Kidney capillary endothelial cell (primary cell): ENCODE data around the gene PACRG.

Experiments
- DNase-seq: peaks from one replicate; pipeline ENCODE4 v3.0.0-alpha.2; 2018; ENCODE audit warnings: low spot score

PACRG gene

GRCh38 chr6:162864911-162865310, 137.1 kb downstream of the PACRG start:
- no peak for DNase-seq

DNA sequence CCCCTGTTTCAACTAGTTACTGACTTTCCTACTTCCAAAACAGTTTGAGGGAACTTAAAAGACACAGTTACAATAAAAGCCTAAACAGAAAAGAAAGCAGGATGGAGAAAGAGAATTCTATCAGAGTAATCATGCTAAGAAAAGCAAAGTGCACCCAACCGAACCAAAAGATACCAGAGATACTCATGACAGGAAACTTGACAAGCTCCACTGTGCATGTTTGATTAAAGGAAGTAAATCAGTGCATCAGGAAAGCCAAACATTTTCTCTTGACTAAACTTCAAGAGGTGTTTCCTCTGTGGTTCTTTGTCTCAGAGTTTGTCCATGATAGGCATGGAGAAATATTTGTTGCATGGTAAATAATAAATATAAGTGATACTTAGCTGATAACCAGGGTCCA, 138.9 kb downstream of the PACRG start:
- DNase-seq, result no peak

DNA sequence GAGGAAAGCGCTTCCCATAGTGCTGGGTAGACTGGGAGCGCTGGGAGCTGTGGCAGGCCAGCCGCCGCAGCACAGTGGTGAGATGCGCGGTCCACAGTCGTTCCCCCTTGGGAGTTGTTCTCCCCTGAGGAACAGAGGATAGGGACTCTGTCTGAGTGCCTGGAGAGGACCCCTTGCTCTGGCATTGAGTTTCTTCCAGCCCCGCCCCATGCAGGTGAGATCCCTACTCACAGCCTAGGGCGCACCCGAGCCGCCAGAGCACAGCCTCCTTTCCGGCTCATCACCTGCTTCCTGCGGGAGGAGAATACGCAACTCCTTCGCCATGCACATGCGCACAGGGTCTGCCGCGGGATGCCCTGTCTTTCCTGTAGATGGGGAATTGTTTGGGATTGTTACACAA, 140.6 kb downstream of the PACRG start:
- DNase-seq, result no peak

GRCh38 chr6:162871966-162872365, 144.2 kb downstream of the PACRG start:
- DNase-seq, result no peak

DNA sequence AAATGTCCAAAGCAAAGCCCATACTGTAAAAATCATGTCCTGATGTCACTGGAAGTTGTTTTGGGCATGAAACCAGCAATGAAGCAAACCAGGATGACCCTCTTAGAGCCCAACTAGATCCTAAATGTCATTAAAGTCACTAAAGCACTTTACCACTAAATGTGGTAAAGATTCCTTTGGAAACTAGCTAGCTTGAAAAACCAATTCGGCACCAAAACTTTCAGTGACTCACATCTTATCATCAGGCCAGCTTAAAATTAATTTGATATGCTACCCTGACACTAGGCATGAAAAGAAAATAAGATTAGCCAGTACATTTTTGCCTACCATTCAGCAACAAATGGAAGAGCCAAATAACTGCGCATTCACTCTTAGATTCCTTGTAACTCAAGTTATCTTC, 145.8 kb downstream of the PACRG start:
- no peak for DNase-seq

GRCh38 chr6:162875070-162875469, 147.3 kb downstream of the PACRG start:
- no peak for DNase-seq

DNA sequence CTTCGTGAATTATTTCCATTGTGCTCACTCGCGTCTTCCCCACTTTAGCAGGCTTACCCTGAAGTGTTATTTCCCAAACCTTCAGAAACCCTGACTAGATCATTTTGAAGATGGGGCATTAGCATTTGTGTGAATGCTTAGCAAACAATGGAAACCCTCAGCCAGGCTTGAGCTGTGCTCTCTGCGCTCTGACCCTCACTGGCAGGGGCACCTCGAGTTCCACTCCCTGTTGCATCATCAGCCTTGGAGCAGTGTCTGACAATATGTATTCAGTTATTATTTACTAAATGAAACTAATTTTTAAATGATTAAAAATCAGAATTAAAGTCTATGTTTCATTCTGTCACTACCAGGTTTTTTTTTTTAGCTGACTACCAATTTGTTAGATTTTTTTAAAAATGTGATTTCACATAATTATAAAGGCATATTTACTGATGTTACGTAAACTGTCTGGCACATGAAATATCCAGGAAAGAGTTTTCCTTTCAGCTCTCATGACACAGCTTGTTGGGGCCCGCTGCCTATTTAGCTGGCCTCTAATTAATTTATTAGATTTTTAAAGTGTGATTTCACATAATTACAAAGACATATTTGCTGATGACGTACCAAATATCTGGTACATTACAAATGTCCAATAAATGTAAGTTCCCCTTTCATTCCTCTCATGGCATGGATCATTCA, 155.2 kb downstream of the PACRG start:
- DNase-seq, result no peak

DNA sequence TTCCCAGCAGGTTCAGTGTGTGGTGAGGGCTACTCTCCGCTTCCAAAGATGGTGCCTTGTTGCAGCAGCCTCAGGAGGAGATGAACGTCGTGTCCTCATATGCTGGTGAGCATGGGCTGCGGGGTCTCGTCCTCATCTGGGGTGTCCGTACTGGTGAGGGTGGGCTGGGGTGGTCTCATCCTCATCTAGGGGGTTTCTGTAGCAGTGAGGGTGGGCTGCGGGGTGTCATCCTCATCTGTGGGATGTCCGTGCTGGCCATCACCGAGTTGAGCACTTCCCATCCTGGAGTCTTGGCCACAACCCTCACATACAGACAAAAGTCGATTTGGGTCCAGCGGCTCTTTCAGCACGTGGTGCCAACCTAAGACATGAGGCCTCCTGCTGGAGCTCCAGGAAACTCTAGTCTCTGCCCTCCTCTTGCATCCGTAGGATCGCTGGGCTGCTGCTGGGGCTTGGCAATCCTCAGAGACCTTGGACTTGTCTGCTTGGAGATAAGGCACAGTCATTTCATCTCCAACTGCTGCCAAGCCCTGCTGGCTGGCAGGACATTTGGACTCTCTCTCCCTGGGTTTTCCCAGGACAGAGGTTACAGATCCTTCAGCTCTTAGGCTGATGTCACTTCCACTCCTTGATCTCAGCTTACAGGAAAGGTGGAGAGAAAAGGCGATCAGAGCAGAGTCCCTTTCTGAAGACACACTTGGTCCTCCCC, 160.4 kb downstream of the PACRG start:
- DNase-seq, result no peak

DNA sequence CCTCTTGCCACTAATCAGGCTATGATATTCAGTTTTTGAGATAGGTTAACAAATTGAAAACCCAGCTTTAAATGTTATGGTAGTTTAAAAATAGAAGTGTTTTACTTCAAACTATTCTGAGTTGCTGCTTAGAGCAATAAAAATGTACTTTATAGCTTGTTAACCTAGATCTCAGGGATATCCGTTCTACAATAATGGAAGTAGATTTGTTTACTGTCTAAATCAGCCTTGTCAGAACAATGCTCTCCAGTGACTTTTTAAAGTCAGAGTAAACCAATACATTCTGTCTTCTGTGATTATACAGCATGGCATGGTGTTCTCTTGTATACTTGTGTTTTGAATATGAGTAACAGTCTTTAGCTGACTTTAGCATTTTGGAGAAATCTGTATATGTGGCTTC, 161.5 kb downstream of the PACRG start:
- DNase-seq, result no peak

GRCh38 chr6:162898011-162898410, 170.2 kb downstream of the PACRG start:
- DNase-seq, result no peak

GRCh38 chr6:162899148-162899547, 171.4 kb downstream of the PACRG start:
- DNase-seq, result no peak

DNA sequence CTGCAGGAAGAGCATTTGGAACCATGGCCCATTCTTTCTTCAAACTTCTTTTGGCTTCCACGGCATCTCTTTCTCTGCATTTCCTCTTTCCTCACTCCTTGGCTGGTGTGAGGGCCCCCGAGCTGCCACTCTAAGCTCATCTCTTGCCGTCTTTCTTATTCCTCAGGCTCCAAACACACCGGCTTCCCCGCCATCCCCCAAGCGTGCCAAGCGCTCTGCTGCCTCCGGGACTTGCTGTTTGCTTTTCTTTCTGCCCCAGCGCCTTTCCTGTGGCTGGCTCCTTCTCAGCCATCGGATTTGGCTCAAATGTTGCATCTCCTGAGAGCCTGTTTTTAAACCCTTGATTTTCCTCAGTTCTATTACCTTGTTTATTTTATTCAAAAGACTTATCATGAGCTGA, 172.7 kb downstream of the PACRG start:
- no peak for DNase-seq

DNA sequence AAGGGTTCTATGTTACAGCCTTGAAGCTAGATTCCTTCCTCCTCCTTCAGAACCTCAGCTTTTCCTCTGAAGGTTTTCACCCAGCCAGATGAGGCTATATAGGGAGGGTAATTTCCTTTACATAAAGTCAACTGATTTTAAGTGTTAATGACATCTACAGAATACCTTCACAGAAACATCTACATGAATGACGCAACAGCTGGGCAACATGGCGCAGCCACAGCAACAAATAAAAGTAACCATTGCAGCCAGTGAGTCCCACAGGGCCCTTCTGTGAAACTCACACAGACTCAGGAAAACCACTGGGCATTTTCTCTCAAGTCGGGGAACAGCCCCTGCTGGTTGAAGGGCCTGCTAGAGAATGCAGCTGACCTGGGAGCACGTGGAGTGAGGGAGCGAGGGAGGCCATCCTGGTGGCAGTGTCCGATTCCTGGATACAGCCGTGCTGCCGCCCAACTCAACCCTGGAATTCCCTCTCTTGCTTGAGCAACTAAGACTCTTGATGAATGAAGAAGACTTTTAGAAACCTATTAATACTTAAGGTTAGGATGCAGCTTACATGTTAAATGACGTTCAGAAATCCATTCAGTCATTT, 176.4 kb downstream of the PACRG start:
- DNase-seq, result no peak

DNA sequence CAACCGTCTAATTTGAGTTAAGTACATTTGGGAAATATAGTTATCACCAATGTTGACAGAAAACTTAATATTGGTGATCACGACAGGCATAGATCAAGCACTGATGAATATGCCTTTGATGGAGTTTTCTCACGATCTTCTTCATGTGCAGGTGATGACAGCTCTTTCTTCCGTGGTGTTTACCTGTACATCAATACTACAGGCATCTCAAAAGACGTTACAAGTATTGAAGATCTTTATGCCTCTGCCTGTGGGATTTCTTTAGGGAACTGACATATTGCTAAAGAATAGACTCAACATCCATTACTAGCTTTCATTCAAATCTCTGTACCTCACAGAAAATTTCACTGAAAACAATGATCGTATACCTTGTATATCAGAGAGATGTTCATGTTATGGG, 178.7 kb downstream of the PACRG start:
- DNase-seq, result no peak

DNA sequence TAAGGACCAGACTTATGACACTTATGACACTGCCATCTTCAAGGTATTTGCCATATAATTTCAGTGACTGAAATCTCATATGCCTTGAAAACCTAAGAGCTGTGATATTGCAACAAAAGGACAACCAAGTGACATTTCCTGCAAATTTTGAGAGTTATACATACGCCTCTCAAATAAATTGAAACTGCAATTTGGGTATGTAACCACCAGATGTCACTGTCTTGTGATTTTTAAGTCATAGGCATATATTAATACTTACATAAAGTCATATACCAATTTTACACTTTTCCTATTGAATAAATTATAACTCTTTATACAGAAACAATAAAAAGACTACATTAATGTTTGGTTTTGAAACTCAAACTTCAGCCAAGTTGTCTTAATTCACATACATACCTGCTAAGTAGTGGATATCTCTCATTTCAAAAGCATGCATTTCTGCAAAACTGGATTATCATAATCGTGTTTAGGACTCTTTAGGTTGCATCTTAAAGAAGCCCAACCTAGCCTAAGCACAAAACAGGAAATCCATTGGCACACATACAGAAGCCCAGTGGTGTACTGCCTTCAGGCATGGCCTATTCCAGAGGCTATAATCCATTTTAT, 180.2 kb downstream of the PACRG start:
- DNase-seq, result peak; percentile 15

DNA sequence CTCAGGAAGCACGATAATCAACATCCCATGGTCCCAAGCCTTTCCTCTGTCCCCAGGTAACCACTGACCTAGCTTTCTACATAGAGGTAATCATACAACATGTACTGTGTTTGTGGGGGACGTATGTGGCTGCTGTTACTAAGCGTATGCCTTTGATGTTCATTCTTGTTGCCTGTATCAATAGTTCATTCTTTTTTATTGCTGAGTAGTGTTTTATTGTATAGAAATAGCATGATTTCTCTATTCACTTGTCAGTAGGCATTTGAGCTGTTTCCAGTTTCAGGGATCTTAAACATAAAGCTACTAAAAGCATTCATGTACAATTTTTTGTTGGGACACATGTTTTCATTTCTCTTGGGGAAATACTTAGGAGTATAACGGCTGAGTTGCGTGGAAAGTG, 185.4 kb downstream of the PACRG start:
- DNase-seq, result no peak

GRCh38 chr6:162917506-162917905, 189.7 kb downstream of the PACRG start:
- DNase-seq, result peak; percentile 18

- DNase-seq, result no peak
Observed at GRCh38 chr6:162921062-162921461, 193.3 kb downstream of the PACRG start.

GRCh38 chr6:162921510-162922040, 193.8 kb downstream of the PACRG start:
- DNase-seq, result no peak

DNA sequence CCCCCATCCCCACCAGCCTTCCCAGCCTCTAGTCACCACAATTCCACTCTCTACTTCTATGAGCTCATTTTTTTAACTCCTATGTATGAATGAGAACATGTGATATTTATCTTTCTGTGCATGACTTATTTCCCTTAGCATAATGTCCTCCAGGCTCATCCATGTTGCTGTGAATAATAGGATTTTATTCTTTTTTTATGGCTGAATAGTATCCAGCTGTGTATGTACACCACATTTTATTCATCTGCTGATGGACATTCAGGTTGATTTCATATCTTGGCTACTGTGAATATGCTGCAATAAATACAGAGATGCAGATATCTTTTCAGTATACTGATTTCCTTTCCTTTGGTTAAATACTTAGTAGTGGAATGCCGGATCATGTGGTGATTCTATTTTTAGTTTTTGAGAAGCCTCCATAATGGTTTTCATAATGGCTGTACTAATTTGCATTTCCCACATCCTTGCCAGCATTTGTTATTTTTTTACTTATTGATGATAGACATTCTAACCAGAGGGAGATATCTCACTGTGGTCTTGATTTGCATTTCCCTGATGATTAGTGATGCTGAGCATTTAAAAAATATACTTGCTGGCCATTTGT, 194.9 kb downstream of the PACRG start:
- no peak for DNase-seq

DNA sequence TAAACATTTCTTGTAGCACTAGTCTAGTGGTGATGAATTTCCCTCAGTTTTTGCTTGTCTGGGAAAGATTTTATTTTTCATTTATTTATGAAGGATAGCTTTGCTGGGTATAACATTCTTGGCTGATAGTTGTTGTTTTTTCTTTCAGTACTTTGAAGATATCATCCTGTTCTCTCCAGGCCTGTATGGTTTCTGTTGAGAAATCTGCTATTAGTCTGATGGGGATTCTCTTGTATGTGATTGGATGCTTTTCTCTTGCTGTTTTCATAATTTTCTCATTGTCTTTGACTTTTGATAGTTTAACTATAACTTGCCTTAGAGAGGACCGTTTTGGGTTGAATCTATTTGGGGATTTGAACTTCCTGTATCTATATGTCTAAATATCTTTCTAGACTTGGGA, 207.1 kb downstream of the PACRG start:
- no peak for DNase-seq

GRCh38 chr6:162940426-162940825, 212.7 kb downstream of the PACRG start:
- DNase-seq, result no peak
